Stimulated activated CD8-positive, alpha-beta memory T cell treated with anti-CD3 and anti-CD28 coated beads, Interleukin-15, amount 100 ng/mL, for 4 hours (primary cell): ENCODE results near the gene HMMR.

Source experiments
- DNase-seq, 2 donors: peaks; one replicate each; pipeline ENCODE4 v3.0.0-alpha.2; 2020; ENCODE audit warnings: low read depth in 2 of 2

Gene HMMR

DNA sequence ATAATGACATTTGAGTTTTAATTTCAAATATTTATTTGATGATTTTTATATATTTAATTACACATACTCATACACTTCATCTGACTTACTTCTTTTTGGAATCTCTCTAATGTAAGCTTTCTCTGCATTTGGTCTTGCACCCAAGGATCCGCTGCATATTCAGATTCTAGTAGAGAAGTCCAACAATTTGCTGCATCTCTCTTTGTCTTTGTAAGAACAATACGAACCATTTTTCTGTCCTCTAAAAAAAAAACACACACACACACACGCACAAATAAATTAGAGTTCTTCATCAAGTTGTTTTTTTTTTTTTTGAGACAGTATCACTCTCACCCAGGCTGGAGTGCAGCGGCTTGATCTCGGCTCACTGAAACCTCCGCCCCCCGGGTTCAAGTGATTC, 3.6 kb upstream of the HMMR start:
- no peak for DNase-seq

DNA sequence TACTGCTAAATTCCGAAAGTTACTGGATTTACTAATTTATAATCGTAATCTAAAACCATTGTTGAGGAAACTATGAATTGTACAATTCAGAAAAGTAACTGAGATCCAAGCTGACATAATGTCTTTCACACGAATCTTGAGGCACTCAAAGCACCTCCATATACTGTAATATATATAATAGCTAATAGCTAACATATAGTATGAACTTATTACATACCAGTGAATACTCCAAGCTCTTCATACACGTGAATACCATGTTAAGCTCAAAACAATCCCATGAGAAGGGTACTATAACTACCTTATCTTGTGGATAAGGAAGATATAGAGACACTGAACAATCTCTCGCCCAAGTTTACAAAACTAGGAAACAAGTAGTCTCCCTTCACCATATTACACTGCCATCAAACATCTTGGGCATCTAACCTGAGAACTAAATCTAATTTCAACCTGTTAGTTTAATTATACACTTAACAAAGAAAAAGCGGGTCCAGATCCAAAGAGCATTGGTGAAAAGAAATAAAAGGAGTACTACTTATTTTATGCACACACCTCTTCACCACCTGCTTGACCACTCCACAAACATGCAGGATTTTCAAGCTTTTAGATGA, 1.6 kb upstream of the HMMR start:
- no peak for DNase-seq

DNA sequence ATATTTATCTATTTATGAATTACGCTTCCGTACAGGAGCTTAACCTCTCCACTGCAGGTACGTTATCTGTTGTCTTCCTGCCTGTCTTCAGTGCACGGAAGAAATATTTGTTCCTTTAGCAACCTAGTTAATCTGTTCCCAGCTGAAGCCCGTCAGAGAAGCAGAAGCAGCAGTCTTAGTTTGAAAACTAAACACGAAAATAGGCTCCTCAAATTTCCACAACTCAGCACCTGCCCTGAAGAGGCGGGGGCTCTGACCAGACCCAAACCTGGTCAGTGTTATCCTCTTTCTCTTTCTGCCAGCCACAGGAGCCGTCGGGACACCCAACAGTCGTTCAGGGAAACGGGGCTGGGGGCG, 992 bp upstream of the HMMR start:
- no peak for DNase-seq

DNA sequence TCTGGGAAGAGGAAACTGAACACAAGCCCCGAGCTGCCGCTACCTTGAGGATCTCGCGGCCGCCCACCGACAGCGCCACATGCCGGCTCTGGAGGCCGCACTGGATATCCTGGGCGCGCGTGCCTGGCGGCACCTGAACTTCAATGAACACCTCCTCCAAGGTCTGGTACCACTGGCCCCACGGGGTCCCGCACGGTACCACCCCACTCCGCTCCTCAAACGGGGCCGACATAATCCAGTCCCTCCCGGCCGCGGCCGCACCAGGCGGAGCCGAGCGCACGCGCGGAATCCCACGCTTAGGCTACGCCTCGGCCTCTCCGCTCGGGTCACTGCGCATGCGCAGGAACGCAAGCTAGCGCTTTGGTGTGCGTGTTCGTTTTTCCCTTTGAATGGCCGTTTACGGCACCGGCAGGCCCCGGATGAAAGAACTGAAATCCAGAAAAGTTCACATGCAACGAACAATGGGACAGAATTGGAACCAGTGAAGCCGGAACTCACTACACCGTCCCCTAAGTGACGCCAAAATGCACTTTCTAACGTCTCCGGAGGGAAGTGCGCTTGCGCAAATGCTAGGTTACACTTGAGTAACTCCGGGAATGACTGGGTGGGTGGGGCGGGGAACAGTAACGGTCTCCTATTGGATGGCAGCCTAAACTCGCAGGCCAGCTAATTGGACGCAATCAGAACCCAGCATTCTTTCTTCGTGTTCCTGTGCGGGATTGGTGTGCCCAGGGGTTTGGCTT, 442 bp upstream of the HMMR start, which contains the start of gene NUDCD2:
NUDCD2 (minus strand) TSS at position 284 of the 743 bp plus-strand sequence; CDS start at position 232, 52 bp downstream.
- peak; percentile 89 to 90 for DNase-seq

DNA sequence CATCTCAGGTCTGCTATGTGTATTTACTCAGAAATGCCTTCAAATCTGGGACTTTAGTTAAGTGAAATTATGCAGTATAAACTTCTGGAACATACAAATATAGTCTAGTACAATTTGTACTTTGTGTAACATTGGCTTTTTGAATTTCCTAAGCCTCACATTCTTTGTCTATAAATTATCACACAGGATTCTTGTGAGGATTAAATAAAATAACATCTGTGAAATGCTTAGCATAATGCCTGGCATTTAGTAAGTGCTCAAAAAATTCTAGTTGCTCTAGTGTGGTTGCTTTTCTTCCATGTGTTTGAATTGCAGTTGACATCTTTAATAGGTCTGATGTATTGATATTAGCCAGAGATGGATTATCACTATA, 2.6 kb downstream of the HMMR start:
- DNase-seq: no peak

DNA sequence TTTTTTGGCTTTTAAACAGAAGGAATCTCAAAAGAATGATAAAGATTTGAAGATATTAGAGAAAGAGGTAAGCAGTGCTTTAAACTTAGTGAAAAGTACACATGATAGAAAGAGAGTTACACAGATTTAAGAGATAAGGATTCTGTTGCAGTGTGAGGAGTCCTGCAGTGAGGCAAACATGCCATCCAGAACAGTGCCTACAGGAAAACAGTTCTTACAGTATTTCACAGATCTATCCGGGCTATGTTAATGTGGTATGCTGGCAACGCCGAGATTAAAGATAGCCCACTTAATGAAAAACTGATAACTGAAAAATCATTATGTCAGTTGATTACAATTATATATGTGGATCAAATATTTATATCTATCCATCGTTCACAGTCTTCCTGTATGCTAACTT, 7.2 kb downstream of the HMMR start:
- DNase-seq: no peak

DNA sequence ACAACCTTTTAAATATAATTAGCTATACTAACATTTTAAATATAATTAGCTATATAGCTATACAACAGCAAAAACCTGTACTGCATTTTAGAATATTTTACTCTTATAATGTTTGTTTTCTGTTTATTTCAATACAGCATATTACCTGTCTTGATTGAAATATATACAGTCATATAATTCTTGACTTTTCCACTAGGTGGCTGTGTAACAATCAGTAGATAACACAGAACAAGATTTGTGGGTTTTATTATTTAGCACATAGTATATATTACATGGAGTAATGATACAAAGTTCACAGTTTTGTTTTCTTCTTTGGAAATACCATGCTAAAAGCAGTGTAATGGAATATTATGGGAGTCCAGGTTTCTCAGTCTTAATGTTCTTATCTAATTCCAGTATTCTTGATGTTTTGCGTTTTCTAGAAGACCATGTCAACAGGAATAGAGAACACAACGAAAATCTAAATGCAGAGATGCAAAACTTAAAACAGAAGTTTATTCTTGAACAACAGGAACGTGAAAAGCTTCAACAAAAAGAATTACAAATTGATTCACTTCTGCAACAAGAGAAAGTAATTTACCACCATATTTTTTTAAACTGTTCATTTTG, 13.3 kb downstream of the HMMR start:
- DNase-seq: no peak

DNA sequence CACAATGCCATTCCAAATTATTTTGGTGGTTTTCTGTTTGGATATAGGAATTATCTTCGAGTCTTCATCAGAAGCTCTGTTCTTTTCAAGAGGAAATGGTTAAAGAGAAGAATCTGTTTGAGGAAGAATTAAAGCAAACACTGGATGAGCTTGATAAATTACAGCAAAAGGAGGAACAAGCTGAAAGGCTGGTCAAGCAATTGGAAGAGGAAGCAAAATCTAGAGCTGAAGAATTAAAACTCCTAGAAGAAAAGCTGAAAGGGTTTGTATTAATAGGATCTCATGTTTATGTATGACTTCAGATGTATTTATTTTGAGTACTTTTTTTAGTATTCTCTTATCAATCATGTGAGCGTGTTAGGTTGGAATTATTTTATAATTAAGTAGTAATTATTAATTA, 15.0 kb downstream of the HMMR start:
- DNase-seq: no peak

DNA sequence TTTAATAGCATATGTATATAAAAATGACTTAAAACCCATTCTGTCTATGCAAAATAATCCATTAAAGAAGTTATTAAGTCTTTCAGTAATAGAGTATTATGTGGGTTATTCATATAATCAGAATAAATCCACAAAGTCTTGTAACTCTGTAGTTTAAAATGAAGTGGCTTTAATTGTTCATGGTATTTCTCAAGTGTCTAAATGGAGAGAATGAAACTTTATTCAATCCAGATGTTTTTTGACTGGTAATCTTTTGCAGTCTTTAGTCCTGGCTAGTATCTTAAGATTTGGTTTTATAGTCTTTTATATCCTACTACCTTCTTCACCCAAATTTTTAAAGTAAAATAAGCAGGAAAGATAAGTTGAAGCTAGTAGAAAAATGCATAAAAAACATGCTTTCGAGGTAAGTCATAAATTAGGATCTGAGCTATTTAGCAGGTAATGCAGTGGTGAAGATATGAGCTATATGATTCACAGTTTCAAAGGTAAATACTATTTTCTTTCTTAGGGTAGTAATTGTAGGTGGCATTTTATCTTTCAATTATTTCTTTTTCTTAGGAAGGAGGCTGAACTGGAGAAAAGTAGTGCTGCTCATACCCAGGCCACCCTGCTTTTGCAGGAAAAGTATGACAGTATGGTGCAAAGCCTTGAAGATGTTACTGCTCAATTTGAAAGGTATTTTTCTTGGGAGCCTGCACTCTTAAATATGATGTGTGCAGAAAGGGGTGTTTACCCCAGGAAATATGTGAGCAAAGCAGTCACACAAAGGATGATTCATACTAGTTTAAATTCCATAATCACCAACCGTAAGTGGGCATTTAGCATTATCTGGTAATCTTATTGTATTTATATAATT, 17.9 kb downstream of the HMMR start:
- no peak for DNase-seq

DNA sequence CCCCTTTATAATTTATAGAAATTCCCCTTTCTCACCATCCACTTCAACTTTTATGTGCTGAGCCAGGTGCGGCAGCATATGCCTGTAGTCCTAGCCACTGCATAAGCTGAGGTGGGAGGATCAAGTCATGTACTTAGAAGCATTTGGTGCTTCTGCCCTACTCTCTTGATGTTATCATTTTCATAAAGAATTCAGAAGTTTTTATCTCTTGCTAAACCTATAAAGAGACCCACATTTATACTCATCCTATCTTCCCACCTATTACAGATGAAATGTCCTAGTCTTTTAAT, 18.5 kb downstream of the HMMR start:
- no peak for DNase-seq

DNA sequence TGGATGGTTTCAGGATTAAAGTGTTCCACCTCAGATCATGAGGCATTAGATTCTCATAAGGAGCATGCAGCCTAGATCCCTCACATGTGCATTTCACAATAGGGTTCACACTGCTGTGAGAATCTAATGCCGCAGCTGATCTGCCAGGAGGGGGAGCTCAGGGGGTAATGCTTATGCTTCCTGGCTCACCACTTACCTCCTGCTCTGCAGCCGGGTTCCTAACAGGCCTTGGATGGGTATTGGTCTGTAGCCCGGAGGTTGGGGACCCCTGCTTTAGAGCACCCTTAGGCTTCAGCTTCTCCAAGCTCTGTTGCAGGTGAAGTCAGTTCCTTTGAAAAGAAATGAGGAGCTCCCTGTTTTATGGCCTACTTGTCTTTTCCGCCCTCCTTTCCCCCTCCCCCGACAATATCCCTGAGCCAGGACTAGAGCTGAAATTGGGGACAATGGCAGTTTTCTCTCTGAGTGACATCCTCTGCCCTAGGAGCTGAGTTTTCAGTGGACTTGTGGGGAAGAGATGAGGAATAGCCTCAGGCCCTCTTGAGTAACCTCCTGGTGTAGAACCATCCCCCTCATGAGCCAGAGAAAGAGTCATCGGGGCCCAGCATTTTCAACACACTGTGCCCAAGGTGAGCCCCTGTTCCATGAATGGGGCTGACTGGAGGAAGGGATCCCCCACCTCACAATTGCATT, 28.8 kb downstream of the HMMR start:
- no peak for DNase-seq

DNA sequence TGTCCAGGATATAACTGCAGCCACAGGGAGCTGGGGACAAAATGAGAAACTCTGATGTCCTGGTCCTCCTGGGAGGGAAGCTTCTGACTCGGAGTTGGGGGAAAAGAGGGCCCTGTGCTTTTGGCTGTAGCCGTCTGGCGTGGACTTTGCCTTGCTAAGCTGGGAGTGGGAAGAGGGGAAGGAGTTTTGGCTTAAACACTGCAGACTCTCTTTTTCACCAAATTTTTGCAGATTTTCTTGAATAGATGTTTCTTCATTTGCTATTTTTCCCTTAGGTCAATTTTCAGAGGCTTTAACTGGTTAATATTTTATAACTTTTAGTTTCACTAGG, 29.3 kb downstream of the HMMR start:
- DNase-seq: no peak

DNA sequence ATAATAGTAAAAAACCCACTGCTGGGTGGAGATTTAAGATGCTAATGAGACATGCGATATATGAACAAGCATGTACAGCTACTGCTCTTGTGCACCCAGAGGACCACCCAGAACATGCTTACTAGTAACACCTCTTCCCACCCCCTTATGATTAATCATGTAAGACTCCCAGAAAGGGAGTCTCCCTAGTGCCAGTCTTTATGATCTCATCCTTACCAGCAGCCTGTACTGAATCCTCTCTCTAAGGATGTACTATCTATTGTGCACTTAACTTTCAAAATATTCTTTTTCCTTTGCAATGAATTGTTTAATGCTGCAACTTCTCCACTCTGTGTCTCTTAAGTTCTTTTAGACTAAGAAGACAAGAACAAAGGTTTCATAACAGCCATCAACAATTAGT, 35.9 kb downstream of the HMMR start:
- DNase-seq: no peak

DNA sequence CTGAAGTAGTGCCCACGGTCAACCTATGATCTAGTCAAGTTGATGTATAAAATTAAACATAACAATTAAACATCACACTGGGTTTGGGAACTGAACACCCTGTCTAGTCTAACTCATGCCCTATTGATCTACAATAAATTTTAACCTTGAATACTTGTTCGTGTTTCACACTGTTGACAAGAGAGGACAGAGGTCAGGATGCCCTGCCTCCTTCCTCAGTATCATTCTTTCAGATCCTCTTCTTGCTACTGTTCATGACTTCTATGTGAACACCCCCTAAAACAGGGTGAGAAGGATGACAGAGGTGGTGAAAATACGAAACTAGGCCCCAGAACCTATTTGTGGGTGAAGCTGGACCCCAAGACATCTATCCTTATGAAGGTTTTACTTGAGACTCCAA, 36.9 kb downstream of the HMMR start:
- DNase-seq: no peak

DNA sequence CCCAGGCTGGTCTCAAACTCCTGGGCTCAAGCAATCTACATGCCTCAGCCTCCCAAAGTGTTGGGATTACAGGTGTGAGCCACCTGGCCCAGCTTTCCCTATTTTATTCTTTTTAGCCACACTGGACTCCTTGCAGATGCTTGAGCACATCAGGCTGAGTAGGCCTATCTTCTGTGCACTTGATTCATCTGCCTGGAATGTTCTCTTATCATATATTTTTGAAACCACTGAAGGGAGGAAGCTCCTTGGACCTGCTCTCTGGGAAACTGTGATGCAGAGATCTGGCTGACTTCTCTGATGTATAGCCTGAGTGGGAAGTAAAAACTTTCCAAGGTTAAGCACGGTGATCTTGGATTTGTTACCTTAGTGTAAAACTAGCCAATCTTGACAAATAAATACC, 38.5 kb downstream of the HMMR start:
- DNase-seq: no peak

DNA sequence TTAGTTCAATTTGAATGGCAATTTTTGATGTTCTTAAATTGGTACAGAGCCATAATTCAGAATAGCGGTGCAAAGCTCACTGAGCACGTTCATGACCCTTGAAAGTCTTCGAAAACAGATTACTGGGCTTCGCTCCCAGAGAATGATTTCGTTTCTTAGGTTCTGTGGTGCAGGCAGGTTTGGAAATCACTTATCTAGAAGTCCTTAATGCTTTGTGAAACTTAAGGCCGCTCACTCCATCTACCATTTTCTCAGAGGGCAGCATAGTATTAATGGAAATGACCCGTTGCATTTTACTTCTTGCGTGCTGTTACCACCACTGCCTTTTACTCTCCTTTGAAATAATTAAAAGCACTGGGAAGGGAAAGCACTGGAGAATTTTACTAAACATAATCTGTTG, 42.1 kb downstream of the HMMR start:
- no peak for DNase-seq

DNA sequence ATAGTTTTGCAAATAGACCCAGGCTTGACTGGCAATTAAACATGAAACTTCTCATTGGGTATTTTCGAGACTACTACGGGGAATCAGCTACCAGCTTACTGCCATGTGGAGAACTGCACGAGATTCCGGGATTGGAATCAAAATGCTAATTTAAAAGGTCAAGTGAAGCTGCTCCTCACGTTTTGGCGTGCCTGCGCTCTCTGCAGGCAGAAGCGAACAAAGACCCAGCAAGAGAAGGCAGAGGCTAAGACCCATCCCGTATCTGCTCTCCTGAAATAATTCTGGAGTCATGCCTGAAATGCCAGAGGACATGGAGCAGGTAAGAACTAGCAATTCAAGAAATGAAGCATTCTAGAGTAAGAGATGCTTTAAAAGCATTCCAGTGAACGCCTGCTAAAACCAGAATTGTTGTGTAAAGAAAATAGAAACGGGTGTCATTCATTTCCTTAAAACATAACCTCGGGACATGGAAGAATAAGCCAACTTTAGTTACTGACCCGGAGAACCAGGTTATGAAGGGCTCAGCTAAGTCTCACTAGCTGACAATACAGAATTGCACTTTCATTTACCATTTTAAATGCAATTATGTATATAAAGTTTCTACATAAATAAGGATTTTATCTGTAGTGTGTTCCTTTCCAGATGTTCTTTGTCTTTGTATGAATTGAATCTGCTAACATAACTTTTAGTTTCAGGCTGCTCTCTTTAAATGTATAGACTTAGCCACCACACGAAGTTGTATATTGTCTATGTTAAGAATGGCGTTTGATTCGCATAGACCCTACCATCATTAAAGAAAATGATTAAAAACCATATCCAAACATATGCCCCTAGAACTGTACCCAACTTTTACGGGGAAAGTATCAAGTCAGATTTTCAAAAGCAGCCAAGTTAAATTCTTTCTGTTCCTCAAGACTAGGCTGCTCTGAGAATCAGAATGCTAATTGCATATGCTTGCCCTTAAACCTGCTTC, 43.0 kb downstream of the HMMR start:
- no peak for DNase-seq

DNA sequence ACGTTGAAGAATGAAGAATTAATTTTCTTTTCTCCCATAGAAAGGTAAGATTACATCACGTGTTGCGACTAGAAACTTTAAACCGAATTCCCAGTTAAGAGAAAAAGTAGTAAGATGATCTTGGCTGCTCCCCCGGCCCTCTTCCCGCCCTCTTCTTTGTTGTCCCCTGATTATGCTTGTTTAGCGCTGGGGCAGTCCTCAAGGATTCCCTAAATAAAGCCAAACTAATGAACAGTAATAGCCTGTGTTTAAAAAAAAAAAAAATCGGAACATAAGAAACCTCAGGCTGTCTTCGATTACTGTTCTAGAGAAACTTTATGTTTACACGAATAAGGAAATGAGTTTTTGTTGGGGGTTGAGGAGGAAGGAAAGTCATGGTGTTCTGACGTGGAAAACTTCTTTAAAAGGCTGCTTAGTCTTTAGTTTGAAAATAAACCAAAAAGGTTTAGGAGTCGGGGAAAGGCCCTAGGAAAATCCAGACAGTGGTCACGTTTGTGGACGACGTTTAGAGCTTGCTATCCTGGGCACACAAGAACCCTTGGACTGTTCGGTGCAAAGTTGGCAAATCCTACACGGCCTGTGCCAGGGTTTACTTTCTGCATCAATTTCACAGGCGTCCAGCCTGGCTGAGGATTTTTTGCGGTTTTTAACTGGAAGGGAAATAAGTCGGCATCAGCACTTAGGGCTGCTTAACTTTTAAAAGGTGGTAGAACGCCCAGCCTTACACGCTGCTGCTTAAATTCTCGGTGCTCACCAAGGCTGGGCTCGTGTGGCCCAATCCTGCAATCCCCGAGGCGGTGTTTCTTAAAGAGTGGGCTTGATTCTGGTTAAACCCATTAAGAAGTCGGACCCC, 43.9 kb downstream of the HMMR start:
- DNase-seq: no peak

DNA sequence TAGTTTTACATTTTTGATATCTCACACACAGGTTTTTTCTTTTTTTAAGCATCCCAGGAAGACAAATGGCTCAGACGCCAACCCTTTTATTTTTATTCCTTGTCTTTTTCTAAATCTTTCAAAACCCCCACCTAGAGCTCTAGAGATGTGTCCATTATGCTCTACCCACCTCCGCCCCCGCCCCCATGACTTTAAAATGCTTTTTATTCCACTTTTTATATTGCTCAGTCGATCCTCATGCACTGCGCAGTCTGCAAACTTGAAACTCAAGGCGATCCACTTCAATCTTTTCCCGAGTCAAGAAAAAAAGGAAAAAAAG, 44.6 kb downstream of the HMMR start:
- no peak for DNase-seq

DNA sequence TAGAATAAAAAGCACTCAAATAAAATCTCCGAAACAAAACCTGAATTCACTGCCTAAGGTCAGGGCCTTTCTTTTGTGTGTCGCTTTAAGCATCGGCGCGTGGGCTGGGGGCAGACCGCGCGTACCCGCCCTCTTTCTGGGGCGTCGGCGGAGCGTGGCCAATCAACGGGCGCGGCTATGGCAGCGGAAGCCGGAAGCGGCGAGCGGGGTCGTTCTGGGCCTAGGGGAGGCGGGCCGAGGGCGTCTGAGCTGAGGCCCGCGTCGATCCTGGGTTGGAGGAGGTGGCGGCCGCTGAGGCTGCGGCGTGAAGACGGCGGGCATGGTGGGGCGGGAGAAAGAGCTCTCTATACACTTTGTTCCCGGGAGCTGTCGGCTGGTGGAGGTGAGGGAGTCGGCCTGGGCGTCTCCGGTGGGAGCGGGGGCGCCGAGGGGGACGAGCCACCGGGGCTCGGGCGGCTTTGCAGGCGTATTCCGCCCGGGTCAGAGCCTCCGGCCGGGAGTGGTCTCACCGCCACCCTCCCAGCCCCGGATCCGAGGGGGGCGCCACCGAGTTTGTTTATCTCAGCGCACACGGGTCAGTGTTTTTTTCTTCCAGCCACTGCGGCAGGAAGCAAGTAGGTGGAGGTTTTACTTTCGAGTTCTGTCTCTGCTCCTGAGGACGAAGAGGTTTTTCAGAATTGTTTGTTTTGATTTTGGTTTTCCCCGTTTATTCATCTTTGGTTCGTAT, 45.1 kb downstream of the HMMR start, which contains the start of gene MAT2B:
MAT2B (plus strand) TSS at position 252 of the 727 bp plus-strand sequence; CDS start at position 320, 68 bp downstream.
- peak; percentile 88 to 92 for DNase-seq
